ENCODE measurements around the gene CBLIF.

Gene CBLIF

GRCh38 chr11:59877325-59877724, 32.0 kb upstream of the CBLIF start:
- DNase-seq (ENCODE audit: insufficient read length, low spot score) (no peak), FAIRE-seq (no peak)
- TF ChIP-seq, protein P1, sequence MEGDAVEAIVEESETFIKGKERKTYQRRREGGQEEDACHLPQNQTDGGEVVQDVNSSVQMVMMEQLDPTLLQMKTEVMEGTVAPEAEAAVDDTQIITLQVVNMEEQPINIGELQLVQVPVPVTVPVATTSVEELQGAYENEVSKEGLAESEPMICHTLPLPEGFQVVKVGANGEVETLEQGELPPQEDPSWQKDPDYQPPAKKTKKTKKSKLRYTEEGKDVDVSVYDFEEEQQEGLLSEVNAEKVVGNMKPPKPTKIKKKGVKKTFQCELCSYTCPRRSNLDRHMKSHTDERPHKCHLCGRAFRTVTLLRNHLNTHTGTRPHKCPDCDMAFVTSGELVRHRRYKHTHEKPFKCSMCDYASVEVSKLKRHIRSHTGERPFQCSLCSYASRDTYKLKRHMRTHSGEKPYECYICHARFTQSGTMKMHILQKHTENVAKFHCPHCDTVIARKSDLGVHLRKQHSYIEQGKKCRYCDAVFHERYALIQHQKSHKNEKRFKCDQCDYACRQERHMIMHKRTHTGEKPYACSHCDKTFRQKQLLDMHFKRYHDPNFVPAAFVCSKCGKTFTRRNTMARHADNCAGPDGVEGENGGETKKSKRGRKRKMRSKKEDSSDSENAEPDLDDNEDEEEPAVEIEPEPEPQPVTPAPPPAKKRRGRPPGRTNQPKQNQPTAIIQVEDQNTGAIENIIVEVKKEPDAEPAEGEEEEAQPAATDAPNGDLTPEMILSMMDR (IDR thresholded peaks at IDR 0.05; ENCODE audit: insufficient read depth, missing control alignments): no peak

GRCh38 chr11:59875856-59876519, 30.7 kb upstream of the CBLIF start:
- TF ChIP-seq, protein P1 (IDR thresholded peaks at IDR 0.05; ENCODE audit: insufficient read depth, missing control alignments): no peak
- FAIRE-seq: no peak
- no peak for DNase-seq (ENCODE audit: insufficient read length, low spot score)

GRCh38 chr11:59872076-59872475, 26.8 kb upstream of the CBLIF start:
- TF ChIP-seq, protein P1 (IDR thresholded peaks at IDR 0.05; ENCODE audit: insufficient read depth, missing control alignments): no peak
- DNase-seq (ENCODE audit: insufficient read length, low spot score): no peak
- no peak for FAIRE-seq

DNA sequence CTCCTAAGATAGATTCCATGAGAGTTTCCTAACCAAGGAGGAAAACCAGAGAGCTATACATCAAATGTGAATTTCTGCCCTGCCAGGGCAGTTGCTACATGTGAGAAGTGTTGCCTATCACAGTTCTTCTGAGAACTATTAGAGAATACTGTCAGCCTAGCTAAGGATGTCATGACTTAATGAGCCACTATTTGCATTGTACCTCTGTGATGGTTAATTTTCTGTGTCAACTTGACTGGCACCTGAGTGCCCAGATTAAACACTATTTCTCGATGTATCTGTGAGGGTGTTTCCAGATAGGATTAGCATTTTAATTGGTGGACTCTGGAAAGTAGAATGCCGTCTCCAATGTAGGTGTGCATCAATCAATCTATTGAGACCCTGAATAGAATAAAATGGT, 22.6 kb upstream of the CBLIF start:
- DNase-seq (ENCODE audit: insufficient read length, low spot score) (no peak), FAIRE-seq (no peak)
- TF ChIP-seq, protein P1 (IDR thresholded peaks at IDR 0.05; ENCODE audit: insufficient read depth, missing control alignments): no peak

DNA sequence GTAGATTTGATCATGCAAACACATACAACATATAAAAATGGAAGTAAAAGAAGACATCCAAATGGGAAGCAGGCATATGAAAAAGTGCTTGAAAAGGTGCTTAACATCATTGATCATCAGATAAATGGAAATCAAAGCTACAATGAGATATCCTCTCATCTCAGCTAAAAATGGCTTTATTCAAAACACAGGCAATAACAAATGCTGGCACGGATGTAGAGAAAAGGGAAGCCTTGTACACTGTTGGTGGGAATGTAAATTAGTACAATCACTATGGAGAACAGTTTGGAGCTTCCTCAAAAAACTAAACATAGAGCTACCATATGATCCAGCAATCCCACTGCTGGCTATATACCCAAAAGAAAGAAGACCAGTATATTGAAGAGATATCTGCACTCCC, 21.5 kb upstream of the CBLIF start:
- TF ChIP-seq, protein P1 (IDR thresholded peaks at IDR 0.05; ENCODE audit: insufficient read depth, missing control alignments): no peak
- DNase-seq (ENCODE audit: insufficient read length, low spot score) (no peak), FAIRE-seq (no peak)

GRCh38 chr11:59866397-59866796, 21.1 kb upstream of the CBLIF start, which contains the start of gene TCN1:
TSS of gene TCN1 (minus strand) at chr11:59866487. CDS start at chr11:59866470, 17 bp downstream.
- TF ChIP-seq, protein P1 (IDR thresholded peaks at IDR 0.05; ENCODE audit: insufficient read depth, missing control alignments): no peak
- FAIRE-seq (no peak), DNase-seq (ENCODE audit: insufficient read length, low spot score) (no peak)

- DNase-seq (ENCODE audit: insufficient read length, low spot score) (no peak), FAIRE-seq (no peak)
- TF ChIP-seq, protein P1 (IDR thresholded peaks at IDR 0.05; ENCODE audit: insufficient read depth, missing control alignments): no peak
These were observed 19.7 kb upstream of the CBLIF start for GRCh38 chr11:59865031-59865430.
